ENCODE measurements around the gene MYH7. TPM values are rescaled to one million over a fixed set of nuclear protein-coding genes. Genes with fewer than 3 reads are reported as not detected.

MYH7 gene
- polyA plus RNA-seq, 1 of the 3 experiments (the other 2 are of a cell fraction), result not detected

- no peaks in the 10 kb centered on the region for H3K79me2 ChIP-seq (ENCODE audit: insufficient read depth)
- DNase-seq, result no peak
- no peak overlapping the region for H3K4me3 ChIP-seq (ENCODE audit: low read depth in 2 of 2, low read length in 1 of 2)
- no peak overlapping the region for H3K4me2 ChIP-seq
- 54% methylated on average over 21 of the region's 29 CpGs for WGBS (ENCODE audit: low lambda C conversion rate)
- H3K9ac ChIP-seq, result no peak overlapping the region
- ChIA-PET CTCF (interaction anchor here (0.8 to 1.6 kb wide), 3 partner anchors 11 to 85 kb away, joined by 3 to 4 read pairs (median 3); no protein-coding TSS in a partner anchor), POLR2A (no interaction called here)
- H3K4me1 ChIP-seq (ENCODE audit: control insufficient read depth in 1 of 2, insufficient read depth in 2 of 2, low read depth in 1 of 2, low read length in 1 of 2), result no peaks in the 10 kb centered on the region; a peak in 1 of 4 replicates
- H3K36me3 ChIP-seq (replicated peaks in 1 of 2; ENCODE audit: control insufficient read depth in 1 of 2, insufficient read depth in 2 of 2, low read length in 1 of 2), result no peaks in the 10 kb centered on the region
- no peaks in the 10 kb centered on the region for H4K20me1 ChIP-seq (ENCODE audit: insufficient read depth)
- no peaks in the 10 kb centered on the region for H3F3A ChIP-seq (replicated peaks; ENCODE audit: insufficient read depth)
- TF ChIP-seq USF2 (IDR thresholded peaks at IDR 0.05; ENCODE audit: borderline replicate concordance, low read depth, low read length) (no peak), EZH2phosphoT487 (IDR thresholded peaks at IDR 0.05; ENCODE audit: borderline replicate concordance, low read depth) (no peak), YY1 (IDR thresholded peaks at IDR 0.05; ENCODE audit: low read depth) (no peak), RFX5 (IDR thresholded peaks at IDR 0.05; ENCODE audit: low read length) (no peak), POLR2AphosphoS5 (IDR thresholded peaks at IDR 0.05; ENCODE audit: low read depth, low read length) (no peak)
- peaks cover 8% of the 10 kb centered on the region; the same call in 1 of the 2 replicates for H3K27me3 ChIP-seq (ENCODE audit: insufficient read depth)
- no peak overlapping the region for H3K27ac ChIP-seq (ENCODE audit: low read depth in 2 of 2, low read length in 1 of 2)
- no peaks in the 10 kb centered on the region for H3K9me3 ChIP-seq
- no peaks in the 10 kb centered on the region for H3K9me2 ChIP-seq
- no peak overlapping the region for H2AFZ ChIP-seq (ENCODE audit: low read depth)
These were observed 50.9 kb downstream of the MYH7 start for GRCh38 chr14:23384364-23385080.

- Histone ChIP-seq H2AFZ (ENCODE audit: low read depth) (no peak overlapping the region), H3K4me3 (ENCODE audit: low read depth in 2 of 2, low read length in 1 of 2) (no peak overlapping the region), H3F3A (replicated peaks; ENCODE audit: insufficient read depth) (no peaks in the 10 kb centered on the region), H3K36me3 (replicated peaks in 1 of 2; ENCODE audit: control insufficient read depth in 1 of 2, insufficient read depth in 2 of 2, low read length in 1 of 2) (no peaks in the 10 kb centered on the region), H3K9me2 (no peaks in the 10 kb centered on the region), H3K4me2 (no peak overlapping the region), H3K9me3 (no peaks in the 10 kb centered on the region), H4K20me1 (ENCODE audit: insufficient read depth) (no peaks in the 10 kb centered on the region), H3K27me3 (ENCODE audit: insufficient read depth) (peaks cover 8% of the 10 kb centered on the region), H3K79me2 (ENCODE audit: insufficient read depth) (no peaks in the 10 kb centered on the region), H3K27ac (ENCODE audit: low read depth in 2 of 2, low read length in 1 of 2) (no peak overlapping the region), H3K4me1 (ENCODE audit: control insufficient read depth in 1 of 2, insufficient read depth in 2 of 2, low read depth in 1 of 2, low read length in 1 of 2) (peaks cover 0 to 3% of the 10 kb centered on the region in 2 experiments; a peak in 1 of 4 replicates), H3K9ac (no peak overlapping the region)
- no peak for DNase-seq
- ChIA-PET POLR2A (interaction anchor here (0.5 kb wide), 1 partner anchor 113 kb away, joined by 3 read pairs; no protein-coding TSS in a partner anchor), CTCF (interaction anchor here (1.1 to 8.2 kb wide), 7 partner anchors 13 to 118 kb away, joined by 3 to 179 read pairs (median 4); partner anchors contain the start of gene PABPN1)
- 34% methylated on average over 10 of the region's 10 CpGs for WGBS (ENCODE audit: low lambda C conversion rate)
- TF ChIP-seq JUND (IDR thresholded peaks at IDR 0.05), result no peak
- no peak for TF ChIP-seq TEAD4 (IDR thresholded peaks at IDR 0.05; ENCODE audit: borderline replicate concordance, insufficient read depth)
- TF ChIP-seq REST (IDR thresholded peaks at IDR 0.05; ENCODE audit: low read depth, low read length), result no peak
- no peak for TF ChIP-seq MXI1 (IDR thresholded peaks at IDR 0.05; ENCODE audit: low read depth, low read length)
- TF ChIP-seq ZBTB33 (IDR thresholded peaks at IDR 0.05; ENCODE audit: borderline replicate concordance, low read depth), result no peak
- no peak for TF ChIP-seq RAD21 (IDR thresholded peaks at IDR 0.05; ENCODE audit: low read length)
- TF ChIP-seq EZH2phosphoT487 (IDR thresholded peaks at IDR 0.05; ENCODE audit: borderline replicate concordance, low read depth), result no peak
- no peak for TF ChIP-seq NRF1 (IDR thresholded peaks at IDR 0.05; ENCODE audit: low read depth, low read length)
- no peak for TF ChIP-seq CHD2 (IDR thresholded peaks at IDR 0.05; ENCODE audit: low read length, partially characterized antibody)
- no peak for TF ChIP-seq YY1 (IDR thresholded peaks at IDR 0.05; ENCODE audit: low read depth)
These were observed 52.6 kb downstream of the MYH7 start for GRCh38 chr14:23382731-23383440.
